OCI-LY3 (cell line): ENCODE data around the gene NOXO1.

ENCODE experiments used
- EZH2phosphoT487 ChIP-seq: fragments of 200-600 bp; shearing (Covaris generic); IDR thresholded peaks from 2 replicates; pipeline ENCODE4 v1.6.1; 2018; ENCODE audit warnings: antibody characterized with exemption, mixed run types, low read depth
- TF ChIP-seq, protein P1 (sequence below): fragments of 200-600, 300-600 bp; sonication (generic); IDR thresholded peaks from 2 replicates; pipeline ENCODE4 v1.5.1; 2014; ENCODE audit warnings: antibody characterized with exemption, low read length, low read depth

DNA sequence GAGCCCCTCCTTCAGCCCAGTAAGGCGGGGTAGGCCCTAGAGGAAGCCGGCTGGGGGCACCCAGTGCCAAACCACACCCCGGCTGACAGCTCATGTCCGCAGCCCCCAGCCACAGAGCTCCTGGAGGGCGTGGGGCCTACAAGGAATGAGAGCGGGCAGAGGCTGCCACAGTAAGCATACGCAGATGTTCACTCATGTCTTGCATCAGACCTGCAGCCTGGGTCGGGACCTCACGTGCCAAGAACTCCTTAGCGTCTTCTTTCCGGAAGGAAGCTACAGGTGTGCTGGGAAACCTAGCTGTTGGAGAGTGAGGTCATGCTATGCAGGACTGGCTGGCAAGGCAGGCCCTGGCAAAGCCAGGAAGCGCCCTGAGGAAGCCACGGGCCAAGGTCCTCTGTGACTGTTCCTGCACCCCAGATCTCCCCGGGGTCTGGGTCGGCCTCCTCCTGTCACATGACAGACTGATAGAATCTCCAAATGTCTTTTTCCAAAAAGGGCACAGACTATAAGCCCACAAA, 26.8 kb upstream of the NOXO1 start:
- TF ChIP-seq EZH2phosphoT487 = no peak
- TF ChIP-seq, protein P1, sequence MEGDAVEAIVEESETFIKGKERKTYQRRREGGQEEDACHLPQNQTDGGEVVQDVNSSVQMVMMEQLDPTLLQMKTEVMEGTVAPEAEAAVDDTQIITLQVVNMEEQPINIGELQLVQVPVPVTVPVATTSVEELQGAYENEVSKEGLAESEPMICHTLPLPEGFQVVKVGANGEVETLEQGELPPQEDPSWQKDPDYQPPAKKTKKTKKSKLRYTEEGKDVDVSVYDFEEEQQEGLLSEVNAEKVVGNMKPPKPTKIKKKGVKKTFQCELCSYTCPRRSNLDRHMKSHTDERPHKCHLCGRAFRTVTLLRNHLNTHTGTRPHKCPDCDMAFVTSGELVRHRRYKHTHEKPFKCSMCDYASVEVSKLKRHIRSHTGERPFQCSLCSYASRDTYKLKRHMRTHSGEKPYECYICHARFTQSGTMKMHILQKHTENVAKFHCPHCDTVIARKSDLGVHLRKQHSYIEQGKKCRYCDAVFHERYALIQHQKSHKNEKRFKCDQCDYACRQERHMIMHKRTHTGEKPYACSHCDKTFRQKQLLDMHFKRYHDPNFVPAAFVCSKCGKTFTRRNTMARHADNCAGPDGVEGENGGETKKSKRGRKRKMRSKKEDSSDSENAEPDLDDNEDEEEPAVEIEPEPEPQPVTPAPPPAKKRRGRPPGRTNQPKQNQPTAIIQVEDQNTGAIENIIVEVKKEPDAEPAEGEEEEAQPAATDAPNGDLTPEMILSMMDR = no peak
